Activated CD4-positive, alpha-beta T cell treated with anti-CD3 and anti-CD28 coated beads, Interleukin-2, amount 50 U/mL, for 4 hours (primary cell): ENCODE data around the gene FDXR.

Experiments used
- DNase-seq, 2 experiments: peaks; one replicate each; pipeline ENCODE4 v3.0.0-alpha.2; 2020

Gene FDXR

DNA sequence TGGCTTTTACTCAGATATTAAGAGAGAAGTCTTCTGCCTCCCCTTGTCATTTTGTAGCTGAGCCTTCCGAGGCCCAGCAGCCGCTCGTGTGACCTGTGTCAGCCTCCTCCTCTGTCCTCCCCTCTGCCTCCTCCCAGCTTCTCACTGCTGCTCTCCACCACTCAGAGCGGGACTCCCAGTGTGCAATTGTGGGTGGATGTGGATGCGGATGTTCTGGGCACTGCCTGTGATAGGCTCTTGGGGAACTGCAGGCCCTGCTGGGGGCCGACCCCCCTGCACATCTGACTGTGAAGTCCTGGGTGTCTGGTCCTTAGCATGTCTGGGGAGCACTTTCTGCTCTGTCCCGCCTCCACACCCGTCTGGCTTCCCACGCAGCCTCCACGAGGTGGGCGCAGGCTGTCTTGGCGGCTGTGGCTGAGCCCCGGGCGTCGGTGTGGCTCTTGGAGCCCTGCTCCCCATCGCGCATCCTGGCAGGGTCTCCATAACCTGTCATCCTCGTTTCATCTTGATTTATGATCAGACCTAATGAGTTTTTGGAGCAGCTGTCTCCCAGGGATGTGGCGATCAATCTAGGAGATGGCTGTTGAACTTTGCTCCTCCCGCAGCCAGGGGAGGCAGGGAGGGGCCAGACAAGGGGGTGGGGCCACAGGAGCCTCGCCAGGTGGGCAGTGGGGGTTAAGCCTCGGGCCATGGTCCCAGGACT, 41.2 kb downstream of the FDXR start:
- no peak for DNase-seq

DNA sequence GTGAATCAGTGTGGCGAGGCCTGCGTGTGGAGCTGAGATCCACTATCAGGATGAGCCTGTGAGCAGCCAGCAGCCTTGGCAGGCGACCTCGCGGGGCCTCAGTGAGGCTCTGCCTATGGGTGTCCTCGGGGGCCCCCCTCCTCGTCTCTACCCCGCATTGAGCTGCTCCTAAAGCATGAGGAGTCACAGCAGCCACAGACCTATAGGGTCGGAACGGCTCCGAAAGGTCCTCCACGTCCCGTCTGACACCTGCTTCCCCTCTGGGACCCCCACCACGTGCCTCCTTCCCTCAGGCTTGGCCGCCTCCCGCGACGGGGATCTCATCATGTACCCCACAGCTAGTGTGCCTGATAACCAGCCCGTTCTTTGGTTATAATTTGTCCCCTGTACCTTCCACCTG, 41.9 kb downstream of the FDXR start:
- DNase-seq: no peak

DNA sequence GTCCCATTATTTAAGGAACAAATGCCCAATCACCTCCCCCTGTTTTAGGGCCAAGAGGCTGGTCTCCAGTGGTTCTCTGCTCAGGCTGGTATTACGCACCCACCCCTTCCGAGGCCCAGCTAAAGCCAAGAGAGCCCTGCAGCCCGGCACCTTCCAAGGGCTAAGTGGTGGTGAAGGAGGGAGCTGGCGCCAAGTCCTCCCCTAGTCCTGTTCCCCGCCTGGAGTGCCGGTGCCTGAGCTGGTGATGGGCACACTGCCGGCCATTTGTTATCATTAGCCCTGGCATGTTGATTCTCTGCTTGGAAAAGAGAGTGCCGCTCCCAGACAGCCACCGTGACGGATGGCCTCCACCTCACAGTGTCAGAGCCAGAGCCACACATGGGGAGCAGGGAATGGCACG, 45.0 kb downstream of the FDXR start:
- DNase-seq: no peak

DNA sequence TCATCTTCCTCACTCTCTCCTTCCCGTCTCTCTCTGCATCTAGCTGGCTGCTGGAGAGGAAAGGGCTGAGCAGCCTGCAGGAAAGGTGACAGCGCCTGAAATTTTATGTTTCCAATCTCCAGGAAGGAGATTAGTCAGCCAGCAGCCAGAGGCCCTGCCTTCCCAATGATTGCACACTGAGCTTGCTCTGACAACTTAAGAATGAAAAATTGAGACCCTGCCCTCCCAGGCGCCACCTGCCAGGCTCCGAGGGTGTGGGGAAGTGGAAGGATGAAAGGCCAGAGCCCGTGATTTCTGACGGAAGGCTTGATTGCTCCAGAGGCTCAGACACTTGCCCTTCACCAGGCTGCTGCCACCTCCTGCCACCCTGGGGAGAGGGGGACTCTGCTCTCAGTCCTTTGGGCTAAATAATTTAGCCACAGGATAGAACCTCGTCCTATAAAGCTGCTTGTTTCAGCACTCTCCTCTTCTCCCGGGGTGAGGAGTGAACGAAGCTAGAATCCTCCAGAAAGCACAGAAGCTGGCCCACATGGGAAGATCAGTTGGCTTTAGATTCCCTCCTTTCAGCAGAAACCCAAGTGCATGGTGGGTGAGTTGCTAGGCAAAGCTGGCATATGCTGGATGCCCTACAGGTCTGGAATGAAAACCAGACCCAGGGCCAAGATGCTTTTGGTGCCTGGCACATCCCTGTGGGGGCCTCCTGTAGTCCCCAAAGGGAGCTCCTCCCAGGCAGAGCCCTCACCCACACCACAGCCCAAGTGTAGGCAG, 46.7 kb downstream of the FDXR start:
- DNase-seq: no peak

DNA sequence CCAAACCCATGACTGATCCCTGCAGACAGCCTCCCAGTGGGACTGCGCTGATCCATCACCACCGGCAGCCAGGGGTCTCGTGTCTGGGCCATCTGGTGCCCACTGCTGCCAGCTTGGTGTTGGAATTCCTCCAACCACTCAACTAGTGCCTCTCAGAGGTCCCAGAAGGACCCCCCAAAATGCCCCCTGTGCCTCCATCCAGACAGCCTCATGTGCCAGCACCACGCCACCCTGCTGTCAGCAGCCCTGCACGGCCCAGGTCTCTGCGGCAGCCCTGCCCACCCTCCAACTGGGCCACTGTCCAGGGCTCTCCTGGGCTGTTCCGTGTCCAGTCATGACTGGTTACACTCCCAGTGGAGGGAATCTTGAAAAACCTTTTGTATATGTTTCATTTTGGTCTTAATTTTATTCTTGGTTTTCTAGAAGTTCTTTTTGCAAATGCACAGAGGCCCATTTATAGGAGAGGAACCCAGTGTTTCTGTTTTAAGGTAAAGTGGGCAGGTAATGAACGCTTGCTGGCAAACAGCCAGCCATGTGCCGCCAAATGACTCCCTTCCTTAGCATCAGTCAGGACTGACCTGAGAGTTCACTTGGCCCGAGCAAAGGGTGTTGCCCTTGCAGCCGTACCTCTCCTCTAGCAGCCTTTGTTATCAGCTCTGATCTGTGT, 47.7 kb downstream of the FDXR start:
- DNase-seq: no peak

DNA sequence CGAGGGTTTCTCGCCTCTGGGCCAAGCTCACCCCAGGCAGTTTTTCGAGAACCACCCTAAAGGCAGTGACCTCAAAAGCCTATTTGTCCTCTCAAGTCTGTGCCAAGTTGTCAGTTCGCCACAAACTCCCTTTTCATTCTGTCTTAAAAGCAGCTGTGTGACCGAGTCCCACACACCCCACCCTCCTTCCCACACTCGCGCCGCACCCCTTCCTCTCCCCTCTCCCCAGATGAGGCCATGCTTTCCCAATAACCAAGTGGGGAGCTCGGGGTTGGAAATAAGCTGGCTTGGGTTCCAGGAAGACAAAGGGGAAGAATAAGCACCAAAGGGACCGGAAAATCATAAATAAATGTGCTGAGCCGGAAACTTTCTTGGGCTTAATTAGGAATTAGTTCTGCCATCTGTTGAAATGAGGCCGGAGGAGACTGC, 49.8 kb downstream of the FDXR start:
- DNase-seq: no peak

DNA sequence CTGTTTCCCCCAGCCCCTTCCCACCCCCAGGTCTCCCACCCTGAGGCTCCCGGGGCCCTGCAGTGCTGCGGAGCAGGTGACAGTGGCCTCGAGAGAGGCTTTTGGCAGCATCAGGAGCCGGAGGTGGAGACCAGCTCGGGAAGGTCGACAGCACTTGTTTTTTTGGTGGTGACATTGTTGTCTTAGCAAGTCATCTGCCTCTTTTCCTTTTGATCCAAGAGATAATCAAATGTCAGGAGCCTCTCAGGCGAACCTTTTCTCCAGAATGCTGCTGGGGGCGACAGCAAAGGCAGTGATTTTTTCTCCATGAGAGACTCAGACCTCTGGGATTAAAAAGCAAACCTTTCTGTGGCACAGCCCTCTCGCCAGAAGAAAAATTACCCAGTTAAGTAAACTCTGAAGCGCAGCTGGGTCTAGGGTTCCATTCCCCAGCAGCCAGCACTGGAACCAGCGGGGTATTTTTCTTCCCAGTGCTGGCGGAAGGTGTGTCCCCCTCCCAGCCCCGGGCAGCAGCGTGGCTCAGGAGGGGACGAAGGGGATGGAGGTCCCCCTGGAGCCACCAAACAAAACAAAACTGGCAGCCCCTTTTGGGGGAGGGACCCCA, 50.4 kb downstream of the FDXR start:
- DNase-seq: no peak

DNA sequence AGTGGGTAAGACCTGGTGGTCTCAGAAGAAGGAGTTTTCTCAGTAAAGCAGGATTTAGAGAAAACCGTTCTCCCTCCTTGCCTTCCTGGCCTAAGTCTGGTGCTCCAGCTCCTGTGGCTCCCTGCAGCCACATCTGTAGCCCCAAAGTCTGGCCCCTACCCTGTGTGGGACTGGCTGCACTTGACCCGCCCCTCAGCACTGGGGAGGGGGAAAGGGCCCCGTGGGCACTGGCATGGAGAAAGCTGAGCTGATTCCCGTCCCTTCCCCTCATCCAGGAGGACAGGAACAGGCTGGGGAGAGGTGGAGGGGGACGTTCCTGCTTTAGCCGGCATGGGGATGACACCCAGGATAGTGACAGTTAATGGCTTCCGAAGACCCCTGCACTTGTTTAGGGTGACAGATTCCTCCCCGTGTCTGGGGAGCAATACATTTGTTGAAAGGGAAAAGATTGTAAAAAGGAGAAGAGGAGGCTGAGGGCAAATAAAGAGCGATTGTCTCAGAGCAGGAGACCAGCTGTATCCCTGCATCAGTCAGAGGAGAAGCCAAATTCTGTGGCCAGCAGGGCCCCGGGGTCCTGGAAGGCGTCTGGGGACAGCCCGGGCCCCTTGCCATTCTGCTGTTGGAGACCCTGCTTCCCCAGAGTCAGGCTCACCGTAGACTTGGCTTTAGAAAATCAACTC, 51.0 kb downstream of the FDXR start:
- no peak for DNase-seq

DNA sequence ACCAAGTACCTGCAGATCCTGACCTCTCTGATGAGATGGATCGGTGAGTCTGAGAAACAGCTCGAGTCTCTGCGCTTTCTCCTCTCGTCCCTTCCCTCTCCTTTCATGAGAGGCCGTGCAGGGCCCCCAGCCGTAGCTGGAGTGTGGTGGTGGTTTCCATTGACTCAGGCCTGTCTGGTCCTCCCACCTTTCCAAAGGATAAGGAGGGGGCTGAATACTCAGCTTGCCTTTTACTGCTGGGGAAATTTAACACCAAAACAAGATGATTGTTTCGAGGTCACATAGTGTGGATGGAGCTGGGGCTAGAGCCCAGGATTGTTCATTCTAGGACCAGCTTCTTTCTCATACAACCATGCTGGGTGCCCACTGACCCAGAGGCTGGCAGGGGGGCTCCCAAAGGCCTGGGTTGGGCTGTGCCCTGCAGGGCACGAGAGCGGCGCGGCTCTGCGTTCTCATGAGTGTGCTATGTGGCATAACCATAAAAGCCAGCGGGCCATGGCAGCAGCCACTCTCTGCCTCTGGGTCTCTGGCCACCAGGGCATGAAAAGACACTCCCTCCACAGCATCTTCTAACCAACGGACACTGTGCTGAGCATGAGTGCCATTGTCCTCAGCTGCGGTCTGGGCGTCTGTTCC, 52.9 kb downstream of the FDXR start:
- DNase-seq: no peak

DNA sequence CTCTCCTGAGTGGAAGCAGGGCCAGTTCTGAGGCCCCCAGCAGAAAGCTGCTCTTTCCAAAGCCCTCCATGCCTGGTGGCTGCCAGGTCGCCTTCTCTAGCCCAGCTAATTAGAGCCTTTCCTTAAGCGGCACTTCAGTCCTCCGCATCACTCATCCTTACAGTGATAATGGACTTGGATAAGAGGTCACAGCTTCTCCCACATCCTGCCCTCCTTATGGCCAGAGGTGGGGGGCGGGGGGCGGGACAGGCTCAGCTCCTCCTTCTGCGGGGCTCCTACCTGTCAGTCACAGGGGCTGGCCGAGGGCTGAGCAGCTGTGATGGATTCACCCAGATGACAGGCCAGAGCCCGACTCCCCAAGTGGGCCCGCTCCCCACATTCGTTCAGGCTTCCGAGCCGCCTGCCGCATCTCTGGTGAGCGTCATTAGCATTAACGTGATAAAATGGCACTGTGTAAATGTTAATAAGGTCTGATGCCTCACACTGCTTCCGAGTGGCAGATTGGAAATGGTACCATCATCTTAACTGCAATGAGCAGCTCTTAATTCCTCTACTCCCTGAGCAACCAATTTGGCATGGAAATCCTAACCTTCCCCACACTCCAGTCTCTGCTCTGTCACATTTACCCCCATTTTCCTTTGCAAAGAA, 54.4 kb downstream of the FDXR start:
- no peak for DNase-seq

DNA sequence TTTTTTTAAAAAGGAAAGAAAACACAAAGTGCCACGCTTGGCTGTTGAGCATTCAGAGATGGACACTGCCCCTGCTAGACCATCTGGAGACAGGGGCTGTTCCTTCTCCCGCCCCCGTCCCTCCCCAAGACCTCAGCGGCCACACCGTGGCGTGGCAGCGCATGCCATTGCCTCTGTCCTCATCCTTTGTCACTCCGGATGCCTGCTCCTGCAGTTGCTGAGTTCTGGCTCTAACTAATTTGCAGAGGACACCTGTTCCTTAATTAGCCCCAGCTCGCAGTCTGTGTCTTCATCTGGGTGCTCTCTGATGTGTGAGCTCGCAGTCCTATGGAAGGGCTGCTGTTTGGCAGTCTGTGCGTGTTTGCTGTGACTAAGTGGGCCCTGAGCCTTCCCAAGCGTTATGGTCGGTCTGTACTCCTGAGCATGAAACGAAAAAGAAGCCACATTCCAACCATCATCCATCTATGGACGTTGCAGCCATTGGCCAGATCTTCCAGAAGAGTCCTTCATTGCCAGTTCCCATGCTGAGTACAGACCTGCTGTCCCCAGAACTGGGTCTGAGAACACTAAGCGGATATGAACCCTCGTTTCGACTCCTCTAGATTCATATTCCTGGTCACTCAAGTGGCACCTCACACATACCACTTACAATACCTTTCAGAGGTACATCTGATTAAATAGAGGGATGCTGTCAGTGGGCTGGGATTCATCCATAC, 55.7 kb downstream of the FDXR start:
- DNase-seq: no peak

DNA sequence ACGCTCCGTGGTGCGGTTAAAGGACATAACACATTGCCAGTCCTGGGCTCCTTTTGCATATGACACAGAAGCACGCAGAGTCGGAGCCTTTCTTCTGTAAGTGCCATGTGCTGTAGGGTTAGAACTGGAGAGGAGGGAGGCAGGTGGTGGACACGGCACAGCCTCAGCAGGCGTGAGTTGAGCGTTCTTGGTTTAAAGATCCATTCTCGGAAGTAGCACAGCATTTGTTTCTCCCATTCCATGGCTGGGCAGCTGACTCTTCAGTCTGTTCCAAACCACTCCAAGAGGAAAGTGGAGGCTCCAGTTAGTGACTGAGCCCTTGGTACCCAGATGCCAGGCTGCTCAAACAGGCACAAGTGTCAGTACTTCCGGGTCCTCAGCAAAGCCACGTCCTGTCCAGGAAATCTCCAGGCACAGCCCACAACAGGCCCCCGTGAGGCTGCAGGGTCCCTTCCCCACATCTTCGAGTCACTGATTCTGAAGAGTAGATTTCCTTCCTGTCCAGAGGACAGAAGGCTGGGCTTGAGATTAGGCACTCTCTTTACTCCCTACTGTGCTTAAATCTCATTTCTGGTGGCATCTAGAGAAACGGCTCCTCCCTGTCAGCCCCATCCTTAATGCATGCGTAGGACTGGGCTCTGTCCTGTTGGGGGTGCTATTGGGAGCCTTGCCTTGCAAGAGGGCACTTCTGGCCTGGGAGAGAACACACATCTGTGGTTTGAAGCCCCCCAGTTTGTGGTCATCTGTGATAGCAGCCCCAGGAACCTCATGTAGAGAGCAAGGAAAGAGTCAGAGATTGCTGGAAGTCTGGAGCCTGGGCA, 57.0 kb downstream of the FDXR start:
- no peak for DNase-seq

DNA sequence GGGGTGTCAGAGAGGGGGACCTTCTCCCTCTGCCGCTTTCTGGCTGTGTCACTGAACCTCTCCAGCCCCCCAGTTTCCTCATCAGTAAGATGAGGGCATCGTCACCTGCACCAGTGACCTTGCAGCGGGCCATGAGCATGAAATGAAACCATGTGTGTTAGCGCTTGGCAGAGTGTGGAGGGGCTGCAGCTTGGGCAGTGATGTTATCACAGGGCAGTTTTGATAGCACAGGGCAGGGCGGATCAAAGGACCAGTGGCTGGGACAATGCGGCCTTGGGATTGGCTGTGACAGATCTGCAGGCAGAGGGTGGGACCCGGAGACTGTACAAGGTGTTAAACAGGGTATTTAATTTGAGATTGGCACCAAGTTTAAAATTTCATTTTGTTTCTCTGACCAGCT, 57.7 kb downstream of the FDXR start:
- no peak for DNase-seq

DNA sequence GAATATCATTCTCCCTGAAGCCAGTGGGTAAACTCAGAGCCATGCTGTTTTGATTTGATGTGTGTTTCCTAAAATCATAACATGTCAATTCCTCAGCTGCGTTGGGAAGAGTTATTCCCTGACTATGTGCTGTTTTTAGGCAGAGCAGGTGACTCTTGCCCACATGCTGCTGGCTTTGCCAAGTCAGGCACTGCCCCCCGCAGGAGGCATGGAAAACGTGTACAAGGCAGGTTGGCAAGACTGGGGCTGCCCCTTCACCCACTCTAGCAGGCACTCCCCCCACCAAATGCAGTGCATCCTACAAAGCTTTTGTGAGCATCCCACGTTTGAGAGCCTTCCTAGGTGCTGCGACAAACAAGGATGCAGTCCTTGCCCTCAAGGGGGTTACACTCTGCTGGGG, 58.3 kb downstream of the FDXR start:
- no peak for DNase-seq
